Suprapubic skin (tissue), 3 donors: ENCODE measurements around the gene SV2C.

Experiments
- CTCF ChIP-seq, 2 donors: fragments of 200-600 bp in 1 of 2; fragments of 450-650 bp in 1 of 2; sonication (generic) in 1 of 2; IDR thresholded peaks; one replicate each; pipeline ENCODE4 v1.5.1; 2016 to 2019; ENCODE audit warnings: antibody characterized with exemption in 2 of 2, mild to moderate bottlenecking in 1 of 2, moderate library complexity in 1 of 2
- POLR2AphosphoS5 ChIP-seq, 3 donors: sonication (generic); formaldehyde crosslinking; IDR thresholded peaks; one replicate each; pipeline ENCODE4 v1.6.1; 2017; ENCODE audit warnings: antibody characterized with exemption in 3 of 3

DNA sequence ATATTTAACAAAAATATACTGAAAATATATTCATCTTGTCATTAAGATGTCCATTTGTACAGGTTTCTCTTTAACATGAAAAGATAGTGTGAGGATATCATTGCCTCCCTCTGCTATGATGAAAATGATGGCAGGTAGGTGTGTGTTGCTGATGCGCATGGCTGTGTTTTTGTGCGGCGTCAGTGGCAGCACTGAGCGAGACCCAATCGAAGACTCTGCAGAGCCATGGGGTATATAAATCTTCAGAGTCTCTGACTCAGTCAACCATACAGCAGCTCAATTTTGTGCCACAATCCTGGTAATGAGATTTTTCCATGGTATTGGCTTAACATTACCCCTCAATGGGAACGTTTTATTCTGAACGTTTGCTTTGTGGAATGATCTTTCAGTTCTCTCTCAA lies 166.4 kb downstream of the SV2C start:
- TF ChIP-seq POLR2AphosphoS5 (IDR thresholded peaks at IDR 0.05) (no peak), CTCF (IDR thresholded peaks at IDR 0.05) (no peak)
